K562 (cell line): ENCODE measurements around the gene SPAG9. TPM values are rescaled to one million over a fixed set of nuclear protein-coding genes. Genes with fewer than 3 reads are reported as not detected.

Experiments
- BCLAF1 ChIP-seq, 2 experiments: fragments of 450-650 bp in 1 of 2; IDR thresholded peaks; 2 replicates each; pipeline ENCODE4 v1.6.1; 2011 to 2017; ENCODE audit warnings: low read depth in 2 of 2, antibody characterized with exemption in 1 of 2, borderline replicate concordance in 1 of 2, low read length in 1 of 2, mild to moderate bottlenecking in 1 of 2, mixed read lengths in 1 of 2; ENCODE audit not compliant: control insufficient read depth in 1 of 2
- BHLHE40 ChIP-seq: IDR thresholded peaks from 2 replicates; pipeline ENCODE4 v1.6.1; 2011; ENCODE audit warnings: low read length, improper control_type of control experiment
- CEBPG ChIP-seq, 3 experiments: fragments of 200-800 bp in 1 of 3; sonication (Bioruptor generic) in 1 of 3; sonication (generic) in 1 of 3; formaldehyde crosslinking in 1 of 3; IDR thresholded peaks in 2 of 3; conservative IDR thresholded peaks in 1 of 3; 2 replicates each; pipeline versions ENCODE4 v1.6.1 to v1.8.0; 2016 to 2022; ENCODE audit warnings: missing compliant biosample characterization in 2 of 3, missing genetic modification characterization in 2 of 3, mild to moderate bottlenecking in 1 of 3, missing genetic modification reagents in 1 of 3
- CREB1 ChIP-seq, 2 experiments: sonication (generic) in 1 of 2; formaldehyde crosslinking in 1 of 2; IDR thresholded peaks; 2 replicates each; pipeline versions ENCODE4 v1.6.1 to v1.8.0; 2012 to 2022; ENCODE audit warnings: inconsistent platforms in 1 of 2, mild to moderate bottlenecking in 1 of 2, missing genetic modification reagents in 1 of 2, moderate library complexity in 1 of 2
- GTF2A2 ChIP-seq: IDR thresholded peaks from 2 replicates; pipeline ENCODE4 v1.6.1; 2016; ENCODE audit warnings: mild to moderate bottlenecking, missing genetic modification characterization, missing compliant biosample characterization
- JUN ChIP-seq, 2 experiments: sonication (generic) in 1 of 2; formaldehyde crosslinking in 1 of 2; IDR thresholded peaks; 2 replicates each; pipeline versions ENCODE4 v1.6.1 to v1.8.0; 2012 to 2022; ENCODE audit warnings: borderline replicate concordance in 2 of 2, mild to moderate bottlenecking in 2 of 2, improper control_type of control experiment in 1 of 2, low read depth in 1 of 2, low read length in 1 of 2, missing genetic modification reagents in 1 of 2
- MCM3 ChIP-seq: fragments of 450-650 bp; IDR thresholded peaks from 2 replicates; pipeline ENCODE4 v1.6.1; 2016
- MITF ChIP-seq: IDR thresholded peaks from 2 replicates; pipeline ENCODE4 v1.6.1; 2014; ENCODE audit warnings: antibody characterized with exemption
- MXD1 ChIP-seq: fragments of 250-450 bp; sonication (Bioruptor Pico); IDR thresholded peaks from 2 replicates; pipeline ENCODE4 v1.8.0; 2021; ENCODE audit warnings: borderline replicate concordance, mild to moderate bottlenecking, moderate library complexity; ENCODE audit not compliant: poor library complexity, severe bottlenecking
- SRF ChIP-seq, 2 experiments: fragments of 250-450, 450-650 bp in 1 of 2; sonication (Bioruptor Pico) in 1 of 2; sonication (generic) in 1 of 2; formaldehyde crosslinking; IDR thresholded peaks; 2 replicates each; pipeline versions ENCODE4 v1.5.0 to v1.5.1; 2020 to 2022; ENCODE audit warnings: mild to moderate bottlenecking in 1 of 2, missing genetic modification reagents in 1 of 2
- TRIM25 ChIP-seq: fragments of 450-650 bp; IDR thresholded peaks from 2 replicates; pipeline ENCODE4 v1.7.0; 2016; ENCODE audit warnings: borderline replicate concordance
- ZBTB33 ChIP-seq: sonication (generic); formaldehyde crosslinking; IDR thresholded peaks from 2 replicates; pipeline ENCODE4 v1.8.1; 2023; ENCODE audit warnings: mild to moderate bottlenecking, missing genetic modification reagents
- polyA plus RNA-seq, 8 experiments: library from polyadenylated mRNA; depleted of rRNA in 4 of 8; stranded (reverse) in 5 of 8; unstranded in 3 of 8; fragments of >200 nt; fragmentation: Nextera tagmentation in 2 of 8; fragmentation: Illumina TruSeq in 1 of 8; extraction: Ambion mirVana in 2 of 8; extraction: Trizol in 1 of 8; gene quantifications; 2 replicates each; pipeline versions ENCODE4 v1.2.1 to v1.2.3, GENCODE V29; 2011 to 2014; ENCODE audit warnings: inconsistent platforms in 1 of 8, missing spikeins in 1 of 8
- total RNA-seq, 7 experiments: library from RNA; depleted of rRNA in 6 of 7; stranded (reverse); fragments of >200 nt in 6 of 7; fragmentation: Illumina TruSeq in 2 of 7; extraction: Trizol in 2 of 7; gene quantifications; 2 replicates each; pipeline versions ENCODE4 v1.2.1 to v1.2.3, GENCODE V29; 2011 to 2021; ENCODE audit warnings: low replicate concordance in 1 of 7

SPAG9 gene
- total and polyA plus RNA-seq, 9 of the 15 experiments (the other 6 are each of a cell fraction or from before 2014, with no cell fraction given) = 12.2 to 99.2 (median 58.2) TPM

- TF ChIP-seq GTF2A2 (tag) = no peak
- no peak; a peak in 1 of 4 replicates for TF ChIP-seq SRF (CRISPR knock-in tag; IDR thresholded peaks at IDR 0.05)
- TF ChIP-seq TRIM25 = no peak
- TF ChIP-seq BCLAF1 (IDR thresholded peaks at IDR 0.05; ENCODE audit: borderline replicate concordance in 1 of 2, control insufficient read depth in 1 of 2, low read depth in 2 of 2, low read length in 1 of 2) = no peak
- TF ChIP-seq CEBPG (CRISPR knock-in tag; IDR thresholded peaks at IDR 0.05) = no peak
- no peak for TF ChIP-seq CEBPG (tag; conservative IDR thresholded peaks at IDR 0.05 in 1 of 2, IDR thresholded peaks at IDR 0.05 in 1 of 2)
- TF ChIP-seq MITF = no peak
- no peak for TF ChIP-seq MXD1 (CRISPR knock-in tag)
- TF ChIP-seq BHLHE40 = no peak; the same call in 1 of the 2 replicates
- no peak for TF ChIP-seq ZBTB33
- TF ChIP-seq MCM3 = no peak
- TF ChIP-seq JUN (IDR thresholded peaks at IDR 0.05; ENCODE audit: borderline replicate concordance, low read depth, low read length) = peak; percentile 46; the same call in 1 of the 2 replicates
- no peak for TF ChIP-seq JUN (CRISPR knock-in tag; IDR thresholded peaks at IDR 0.05; ENCODE audit: borderline replicate concordance)
- TF ChIP-seq CREB1 (IDR thresholded peaks at IDR 0.05) = no peak
- TF ChIP-seq CREB1 (CRISPR knock-in tag; IDR thresholded peaks at IDR 0.05) = peak; percentile 51; the same call in 1 of the 2 replicates
Observed at GRCh38 chr17:50949989-50950877, 170.4 kb downstream of the SPAG9 start (continued).
